Activated CD4-positive, CD25-positive, alpha-beta regulatory T cell treated with anti-CD3 and anti-CD28 coated beads, Interleukin-2, amount 50 U/mL, for 24 hours (primary cell): ENCODE results near the gene LY6G6F.

Experiments
- ATAC-seq, 2 donors: fragments of 150-1000 bp; cut with Tn5 transposase; one replicate each; pipeline ENCODE4 v1.10.0; 2021; ENCODE audit warnings: mild to moderate bottlenecking in 1 of 2, moderate library complexity in 1 of 2

Gene LY6G6F

GRCh38 chr6:31727034-31727716 is 20.5 kb downstream of the LY6G6F start:
- peak in 1 of 2 donors; percentile 32 for ATAC-seq

- no peak for ATAC-seq
These were observed 21.3 kb downstream of the LY6G6F start for GRCh38 chr6:31727717-31728671.

- peak; percentile 14 to 25 for ATAC-seq
These were observed 22.3 kb downstream of the LY6G6F start, which contains the start of gene DDAH2 for GRCh38 chr6:31728767-31729514. TSS of gene DDAH2 (minus strand) at chr6:31729299. CDS start at chr6:31729161, 138 bp downstream.

DNA sequence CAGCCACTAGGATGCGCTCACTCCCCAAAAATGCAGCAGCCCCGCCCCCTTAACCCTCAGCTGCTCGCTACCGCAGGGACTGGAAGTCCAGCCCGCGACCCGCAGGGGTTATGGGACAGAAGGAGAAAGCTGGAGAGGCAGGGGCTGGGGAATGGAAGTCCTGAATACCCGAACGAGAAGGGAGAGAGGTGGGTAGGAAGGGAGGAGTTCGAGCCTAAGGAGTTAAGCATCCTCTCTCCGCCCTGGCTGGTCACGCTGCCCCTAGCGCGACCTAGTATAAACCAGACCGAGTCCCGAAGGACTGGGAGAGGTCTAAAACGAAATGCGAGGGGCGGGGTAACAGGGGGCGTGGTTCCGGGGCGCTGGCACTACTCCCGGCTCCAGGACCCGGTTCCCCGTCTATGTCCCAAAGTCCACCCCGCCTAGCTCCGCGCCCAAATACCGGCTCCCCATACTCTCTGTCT is 22.9 kb downstream of the LY6G6F start:
- ATAC-seq = peak; percentile 71 to 74

DNA sequence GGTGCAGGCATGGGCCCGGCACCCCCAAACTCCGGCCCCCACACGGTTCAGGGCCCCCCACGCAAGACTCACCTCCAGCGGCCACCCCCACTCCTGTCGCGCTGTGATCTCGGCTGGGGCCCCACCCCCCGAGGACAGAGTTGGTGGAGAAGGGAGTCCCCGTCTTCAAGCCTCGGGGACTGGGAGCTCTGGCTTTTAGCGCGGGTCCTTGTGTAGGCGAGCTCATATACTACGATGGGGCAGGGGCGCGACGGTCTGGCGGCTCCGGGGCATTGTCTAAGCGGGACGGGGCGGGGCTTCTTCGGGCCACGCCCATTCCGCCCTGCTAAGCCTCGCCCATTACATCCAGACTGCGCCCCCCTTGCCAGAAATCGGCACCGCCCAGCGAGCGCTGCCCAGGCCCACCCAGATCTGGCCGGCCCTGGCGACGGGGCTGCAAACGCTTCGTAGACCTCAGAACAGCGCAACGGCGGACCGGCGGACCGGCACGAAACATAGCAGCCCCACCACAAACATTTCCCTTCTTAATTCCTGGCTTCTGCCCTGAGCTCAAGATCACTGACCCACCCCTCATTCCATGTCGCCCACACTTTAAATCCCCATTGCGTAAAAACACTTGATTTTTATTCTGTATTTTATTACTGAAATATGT is 23.4 kb downstream of the LY6G6F start:
- ATAC-seq = peak; percentile 31 to 45

- no peak for ATAC-seq
These were observed 24.0 kb downstream of the LY6G6F start for GRCh38 chr6:31730631-31731086.

GRCh38 chr6:31732029-31732428 is 25.4 kb downstream of the LY6G6F start:
- ATAC-seq = no peak

DNA sequence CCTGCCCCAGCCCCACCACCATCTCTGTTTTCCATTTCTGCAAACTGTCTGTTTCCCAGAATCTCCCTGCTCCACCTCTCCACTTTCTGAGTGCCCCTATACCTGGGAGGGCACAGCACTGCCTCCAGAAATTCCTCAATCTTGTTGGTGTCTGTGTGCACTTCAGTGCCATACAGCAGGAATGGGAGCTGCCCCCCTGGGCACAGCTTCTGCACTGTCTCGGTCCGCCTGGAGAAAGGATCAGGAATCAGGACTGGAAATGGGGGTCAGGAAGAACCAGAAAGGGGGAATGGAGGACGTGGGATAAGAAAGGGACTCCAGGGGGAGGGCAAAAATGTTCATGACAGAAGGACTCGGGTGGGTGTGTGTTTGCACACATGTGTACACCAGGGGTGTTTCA is 27.1 kb downstream of the LY6G6F start:
- no peak for ATAC-seq

GRCh38 chr6:31734247-31734820 is 27.7 kb downstream of the LY6G6F start:
- no peak for ATAC-seq

DNA sequence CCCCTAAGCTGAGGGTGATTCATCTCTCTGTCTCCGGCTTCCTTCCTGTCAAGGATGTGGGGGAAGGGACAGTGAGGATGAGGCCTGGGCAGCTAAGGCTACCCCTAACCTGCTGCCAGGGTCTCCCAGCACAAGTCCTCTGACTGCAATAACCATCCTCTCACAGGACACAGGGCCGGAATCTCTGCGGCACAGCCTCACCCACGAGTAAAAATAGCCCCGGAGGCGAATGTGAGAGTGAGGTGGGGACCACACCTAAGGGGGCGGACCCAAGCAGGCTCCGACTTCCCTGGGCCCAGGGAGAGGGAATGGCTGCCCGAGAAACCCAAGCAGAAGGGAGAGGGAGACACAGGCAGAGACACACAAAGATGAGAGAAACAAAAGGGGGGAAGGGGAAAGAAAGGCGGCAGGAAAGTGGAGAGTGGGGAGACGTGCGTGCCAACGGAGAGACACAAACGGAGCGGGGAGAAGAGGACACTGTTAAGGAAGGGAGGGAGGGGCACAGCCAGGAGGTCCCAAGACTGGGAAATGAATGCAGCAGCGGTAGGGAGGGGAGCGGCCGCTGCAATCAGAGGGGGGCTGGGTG is 28.2 kb downstream of the LY6G6F start:
- peak; percentile 66 for ATAC-seq

DNA sequence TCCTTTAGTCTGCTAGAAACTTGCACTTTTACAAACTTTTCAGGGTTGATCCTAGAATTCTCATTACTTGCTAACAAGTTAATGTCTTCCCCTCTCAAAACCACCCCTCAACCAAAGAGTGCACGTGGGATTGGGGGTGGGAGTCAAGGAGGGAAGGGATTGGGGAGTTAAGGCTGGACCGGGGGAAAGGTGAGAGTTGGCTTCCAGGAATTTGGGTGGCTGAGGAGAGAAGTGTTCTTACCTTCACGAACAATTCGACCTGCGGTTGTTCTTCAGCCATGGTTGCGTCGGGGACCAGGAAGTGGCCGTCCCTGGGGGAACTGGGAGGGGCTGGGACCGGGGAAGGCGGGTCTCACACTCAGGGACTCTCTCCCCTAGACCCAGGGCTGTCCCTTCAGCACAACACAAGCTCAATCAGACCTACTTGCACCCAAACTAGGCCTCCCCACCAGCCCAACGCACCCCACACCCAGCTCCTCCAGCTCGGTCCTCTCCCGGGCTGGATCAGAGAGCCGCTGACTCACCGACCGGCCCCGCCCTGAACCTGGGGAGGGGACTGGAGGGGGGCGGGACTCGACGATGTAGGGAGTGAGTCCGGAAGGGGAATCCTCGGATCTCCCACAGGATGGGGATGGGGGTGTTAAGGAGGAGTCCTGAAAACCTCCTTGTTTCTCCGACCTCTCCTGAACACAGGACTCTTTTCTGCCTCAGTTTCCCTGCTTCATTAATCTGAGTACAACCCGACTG is 29.5 kb downstream of the LY6G6F start, which contains the start of gene CLIC1:
Gene CLIC1, minus strand, starts transcription at position 510 of the 747 bp plus-strand sequence. Its CDS starts 230 bp downstream, at position 280.
- peak; percentile 34 to 36 for ATAC-seq

- ATAC-seq = no peak
These were observed 30.2 kb downstream of the LY6G6F start for GRCh38 chr6:31736768-31737314.

DNA sequence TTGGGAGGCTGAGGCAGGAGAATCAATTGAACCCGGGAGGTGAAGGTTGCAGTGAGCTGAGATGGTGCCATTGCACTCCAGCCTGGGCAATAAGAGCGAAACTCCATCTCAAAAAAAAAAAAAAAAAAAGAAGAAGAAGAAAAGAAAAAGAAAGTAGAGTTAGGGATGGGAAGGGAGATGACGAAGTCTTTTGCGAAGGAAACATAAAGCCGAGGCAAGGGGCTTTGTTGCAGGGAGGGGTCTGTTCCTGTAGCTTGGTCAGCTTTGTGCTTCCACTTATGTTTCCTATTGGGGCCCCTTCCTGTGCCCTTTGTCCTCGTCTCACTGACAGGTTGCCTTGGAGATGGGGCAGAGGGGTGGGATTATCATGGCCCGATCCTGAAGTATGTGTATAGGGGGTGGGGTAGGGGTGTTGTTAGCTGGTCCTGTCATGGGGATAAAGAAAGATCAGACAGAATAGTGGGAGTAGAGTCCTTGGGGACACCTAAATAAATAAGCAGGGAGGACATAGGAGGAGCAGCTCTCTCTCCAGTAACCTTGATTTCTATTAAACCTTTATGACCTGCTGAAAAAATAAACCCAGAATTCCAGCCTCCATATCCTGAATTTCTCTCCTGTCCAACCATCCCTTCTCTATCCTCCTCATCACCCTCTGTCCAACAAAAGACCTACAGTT is 30.8 kb downstream of the LY6G6F start:
- no peak for ATAC-seq

GRCh38 chr6:31737991-31738979 is 31.6 kb downstream of the LY6G6F start:
- ATAC-seq = no peak

GRCh38 chr6:31739639-31740396 is 33.2 kb downstream of the LY6G6F start, which contains the start of gene MSH5:
TSS of gene MSH5 (plus strand) at chr6:31740005. CDS start at chr6:31740467, 462 bp downstream.
- ATAC-seq = peak; percentile 95

GRCh38 chr6:31740397-31741223 is 33.9 kb downstream of the LY6G6F start:
- ATAC-seq = no peak
